GM18867 (cell line): ENCODE results near the gene PMS1.
"Not testable (repeated sequence)": the region's sequence is repeated elsewhere in the genome, so short reads cannot be mapped to it uniquely, and the experiment has no call there.

Source experiments
- ATAC-seq: cut with Tn5 transposase; IDR thresholded peaks from one replicate; pipeline ENCODE4 v1.9.1; 2021; ENCODE audit warnings: mild to moderate bottlenecking, moderate library complexity; ENCODE audit not compliant: unreplicated experiment

Gene PMS1

GRCh38 chr2:189860161-189860560 is 75.9 kb downstream of the PMS1 start:
- ATAC-seq = no peak

- ATAC-seq = no peak
These were observed 78.5 kb downstream of the PMS1 start for GRCh38 chr2:189862751-189863150.

- ATAC-seq = no peak
These were observed 81.6 kb downstream of the PMS1 start for GRCh38 chr2:189865826-189866225.

- ATAC-seq = no peak
These were observed 82.0 kb downstream of the PMS1 start for GRCh38 chr2:189866296-189866695.

GRCh38 chr2:189868896-189869295 is 84.6 kb downstream of the PMS1 start:
- ATAC-seq = no peak

GRCh38 chr2:189870381-189871085 is 86.3 kb downstream of the PMS1 start:
- no peak for ATAC-seq

- no peak for ATAC-seq
These were observed 89.4 kb downstream of the PMS1 start for GRCh38 chr2:189873696-189874095.

- ATAC-seq = peak; percentile 68
These were observed 90.5 kb downstream of the PMS1 start for GRCh38 chr2:189874586-189875320.

GRCh38 chr2:189876271-189876670 is 92.0 kb downstream of the PMS1 start:
- no peak for ATAC-seq

- no peak for ATAC-seq
These were observed 95.4 kb downstream of the PMS1 start for GRCh38 chr2:189879716-189880081.

GRCh38 chr2:189880429-189880828 is 96.2 kb downstream of the PMS1 start:
- no peak for ATAC-seq

- no peak for ATAC-seq
These were observed 96.7 kb downstream of the PMS1 start for GRCh38 chr2:189880832-189881492.

- no peak for ATAC-seq
These were observed 101.1 kb downstream of the PMS1 start for GRCh38 chr2:189885368-189885767.

- not testable (repeated sequence) for ATAC-seq
These were observed 108.5 kb downstream of the PMS1 start for GRCh38 chr2:189892546-189893294.

GRCh38 chr2:189896809-189897208 is 112.6 kb downstream of the PMS1 start:
- no peak for ATAC-seq

GRCh38 chr2:189899101-189899500 is 114.9 kb downstream of the PMS1 start:
- ATAC-seq = no peak

GRCh38 chr2:189900726-189901125 is 116.5 kb downstream of the PMS1 start:
- no peak for ATAC-seq

GRCh38 chr2:189901664-189902063 is 117.4 kb downstream of the PMS1 start:
- no peak for ATAC-seq

GRCh38 chr2:189913821-189914220 is 129.6 kb downstream of the PMS1 start:
- no peak for ATAC-seq

- no peak for ATAC-seq
These were observed 132.4 kb downstream of the PMS1 start for GRCh38 chr2:189916651-189917050.
